Stimulated activated CD8-positive, alpha-beta memory T cell treated with anti-CD3 and anti-CD28 coated beads, Interleukin-15, amount 100 ng/mL, for 1 hour (primary cell): Measurements from ENCODE around the gene CACNA2D1.

ENCODE experiments used
- DNase-seq: peaks from one replicate; pipeline ENCODE4 v3.0.0-alpha.2; 2020; ENCODE audit warnings: low read depth

CACNA2D1 gene

GRCh38 chr7:81957517-81957916, 486.1 kb downstream of the CACNA2D1 start:
- no peak for DNase-seq

- no peak for DNase-seq
Measured at GRCh38 chr7:81956520-81956919, 487.1 kb downstream of the CACNA2D1 start.

GRCh38 chr7:81949306-81949705, 494.3 kb downstream of the CACNA2D1 start:
- DNase-seq, result no peak

GRCh38 chr7:81944058-81944457, 499.5 kb downstream of the CACNA2D1 start:
- DNase-seq, result no peak

- no peak for DNase-seq
Measured at GRCh38 chr7:81937091-81937490, 506.5 kb downstream of the CACNA2D1 start.

GRCh38 chr7:81934596-81935301, 508.8 kb downstream of the CACNA2D1 start:
- no peak for DNase-seq

- DNase-seq, result no peak
Measured at GRCh38 chr7:81932936-81933335, 510.6 kb downstream of the CACNA2D1 start.

GRCh38 chr7:81929386-81929785, 514.2 kb downstream of the CACNA2D1 start:
- no peak for DNase-seq

GRCh38 chr7:81926154-81926553, 517.4 kb downstream of the CACNA2D1 start:
- DNase-seq, result no peak

- no peak for DNase-seq
Measured at GRCh38 chr7:81925530-81925929, 518.0 kb downstream of the CACNA2D1 start.

GRCh38 chr7:81924494-81924893, 519.1 kb downstream of the CACNA2D1 start:
- DNase-seq, result no peak

GRCh38 chr7:81919494-81919893, 524.1 kb downstream of the CACNA2D1 start:
- DNase-seq, result no peak

GRCh38 chr7:81908220-81908619, 535.4 kb downstream of the CACNA2D1 start:
- DNase-seq, result no peak

GRCh38 chr7:81903115-81903514, 540.5 kb downstream of the CACNA2D1 start:
- no peak for DNase-seq

GRCh38 chr7:81902536-81902935, 541.0 kb downstream of the CACNA2D1 start:
- DNase-seq, result no peak
